HG02798 (cell line): ENCODE measurements around the gene TSACC.
"Not testable (repeated sequence)": the region's sequence is repeated elsewhere in the genome, so short reads cannot be mapped to it uniquely, and the experiment has no call there.

Experiments
- ATAC-seq: cut with Tn5 transposase; IDR thresholded peaks from one replicate; pipeline ENCODE4 v1.9.1; 2021; ENCODE audit warnings: mild to moderate bottlenecking; ENCODE audit not compliant: unreplicated experiment, poor library complexity

TSACC gene

DNA sequence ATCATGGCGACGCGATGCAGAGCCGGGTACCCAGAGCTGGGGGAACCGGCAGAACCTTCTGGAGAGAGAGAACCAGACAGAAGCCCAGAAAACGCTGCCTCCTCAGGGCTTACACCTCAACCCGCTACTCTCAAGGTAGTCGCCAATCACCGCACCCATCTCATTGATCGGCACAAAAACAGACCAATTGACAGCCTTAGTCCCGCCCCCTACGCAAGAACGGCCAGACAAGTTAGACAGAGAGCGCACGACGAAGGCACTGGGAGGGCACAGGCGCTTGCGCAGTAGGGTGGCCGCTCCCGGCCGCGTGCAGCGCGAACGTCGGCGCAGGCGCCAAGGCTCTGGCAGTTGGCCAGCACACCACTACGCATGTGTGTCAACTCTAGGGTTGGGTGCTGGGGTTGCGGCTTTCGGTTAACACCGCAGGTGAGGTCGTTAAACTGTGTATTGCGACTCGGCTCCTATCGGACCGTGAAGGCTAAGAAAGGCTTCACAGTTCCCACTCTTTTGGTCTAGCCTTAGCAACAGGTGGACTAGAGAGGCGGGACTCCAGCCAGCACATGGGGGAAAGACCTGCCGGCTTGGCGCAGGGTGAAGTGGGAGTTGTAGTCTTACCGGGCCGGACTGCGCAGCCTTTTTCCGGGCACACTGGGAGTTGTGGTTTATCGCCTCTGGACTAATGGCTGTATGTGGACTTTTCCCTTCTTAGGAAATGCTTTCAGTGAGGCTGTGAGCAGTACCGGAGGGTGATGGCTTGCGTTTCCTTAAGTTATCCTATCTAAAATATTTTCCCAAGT, at the start of gene TSACC, which contains the start of gene CCT3:
TSS of gene TSACC (plus strand) at position 347 of the 797 bp plus-strand sequence. CDS start 1,232 bp downstream, outside the sequence.
TSS of gene CCT3 (minus strand) at position 113 of the 797 bp plus-strand sequence. CDS start at position 5, 108 bp downstream.
- peak; percentile 94 for ATAC-seq

DNA sequence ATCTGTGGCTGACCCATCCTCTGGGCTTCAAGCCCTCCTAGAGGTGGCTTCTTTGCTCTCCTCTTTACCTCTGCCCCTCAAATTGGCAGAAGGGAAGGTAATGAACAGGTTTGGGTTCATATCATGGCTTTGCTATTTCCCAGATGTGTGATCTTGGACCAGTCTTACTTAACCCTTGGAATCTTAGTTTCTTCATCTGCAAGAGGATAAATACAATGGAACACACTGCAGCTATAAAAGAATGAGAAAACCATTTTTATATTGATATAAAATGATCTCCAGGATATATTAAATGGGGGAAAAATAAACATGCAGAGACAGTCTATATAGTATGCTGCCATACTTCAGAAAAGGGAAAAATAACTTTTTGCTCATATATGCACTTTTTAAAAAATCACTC, 48.5 kb upstream of the TSACC start:
- no peak for ATAC-seq

DNA sequence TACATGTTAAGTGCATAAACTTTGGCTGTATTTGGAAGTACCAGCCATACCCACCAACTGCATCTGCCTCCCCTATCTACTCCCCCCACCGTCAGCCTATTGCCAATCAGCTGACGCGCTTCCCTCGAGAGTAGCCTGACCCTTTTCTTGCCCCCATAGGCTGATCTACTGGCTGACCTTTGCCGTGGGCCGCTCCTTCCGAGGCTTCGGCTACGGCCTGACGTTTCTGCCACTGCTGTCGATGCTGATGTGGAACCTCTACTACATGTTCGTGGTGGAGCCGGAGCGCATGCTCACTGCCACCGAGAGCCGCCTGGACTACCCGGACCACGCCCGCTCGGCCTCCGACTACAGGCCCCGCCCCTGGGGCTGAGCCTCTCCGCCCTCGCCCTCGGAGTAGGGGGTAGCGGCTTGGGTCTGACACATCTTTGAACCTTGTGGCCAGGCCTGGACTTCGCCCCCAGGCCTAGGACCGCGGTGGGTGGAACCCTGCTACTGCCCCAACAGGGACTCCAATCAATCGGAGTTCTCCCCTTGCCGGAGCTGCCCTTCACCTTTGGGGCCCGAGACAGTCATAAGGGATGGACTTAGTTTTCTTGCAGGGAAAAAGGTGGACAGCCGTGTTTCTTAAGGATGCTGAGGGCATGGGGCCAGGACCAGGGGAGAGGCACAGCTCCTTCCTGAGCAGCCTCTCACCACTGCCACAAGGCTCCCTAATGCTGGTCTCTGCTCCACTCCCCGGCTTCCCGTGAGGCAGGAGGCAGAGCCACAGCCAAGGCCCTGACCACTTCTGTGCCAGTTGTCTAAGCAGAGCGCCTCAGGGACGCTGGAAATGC, 46.9 kb upstream of the TSACC start:
- peak; percentile 74 for ATAC-seq

DNA sequence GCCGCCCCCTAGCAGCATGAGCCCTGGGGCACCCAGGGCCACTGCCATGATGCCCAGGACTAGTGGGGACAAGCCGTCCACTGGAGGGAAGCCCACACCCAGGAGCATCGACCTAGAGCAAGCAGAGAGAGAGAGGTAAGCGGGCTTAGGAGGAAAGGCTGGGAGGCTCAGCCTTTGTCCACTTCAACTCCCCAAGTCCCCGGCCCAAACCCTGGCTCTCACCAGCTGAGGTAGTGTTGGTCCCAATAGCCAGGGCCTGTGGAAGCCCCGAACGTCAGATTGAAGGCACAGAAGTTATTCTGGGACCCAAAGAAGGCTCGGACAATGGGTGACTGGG, 45.3 kb upstream of the TSACC start:
- no peak for ATAC-seq

DNA sequence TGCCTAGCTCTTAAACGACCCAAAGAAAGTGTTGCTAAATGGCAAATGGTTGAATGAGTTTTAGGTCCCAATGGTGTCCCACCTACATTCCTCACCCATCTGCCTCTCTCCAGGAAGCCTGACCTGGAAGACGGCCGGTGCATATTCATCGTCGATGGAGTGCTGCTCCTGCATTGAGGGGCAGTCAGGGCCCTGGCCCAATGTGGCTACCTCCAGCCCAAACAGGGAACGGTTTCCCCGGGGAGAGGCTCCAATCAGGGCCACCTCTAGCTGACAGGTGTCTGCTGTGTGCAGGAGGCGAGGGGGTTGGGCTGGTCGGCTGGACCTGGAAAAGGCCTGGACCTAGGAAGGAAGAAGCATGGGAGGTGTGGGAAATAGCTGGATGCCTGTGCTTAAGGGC, 44.4 kb upstream of the TSACC start:
- ATAC-seq = no peak

DNA sequence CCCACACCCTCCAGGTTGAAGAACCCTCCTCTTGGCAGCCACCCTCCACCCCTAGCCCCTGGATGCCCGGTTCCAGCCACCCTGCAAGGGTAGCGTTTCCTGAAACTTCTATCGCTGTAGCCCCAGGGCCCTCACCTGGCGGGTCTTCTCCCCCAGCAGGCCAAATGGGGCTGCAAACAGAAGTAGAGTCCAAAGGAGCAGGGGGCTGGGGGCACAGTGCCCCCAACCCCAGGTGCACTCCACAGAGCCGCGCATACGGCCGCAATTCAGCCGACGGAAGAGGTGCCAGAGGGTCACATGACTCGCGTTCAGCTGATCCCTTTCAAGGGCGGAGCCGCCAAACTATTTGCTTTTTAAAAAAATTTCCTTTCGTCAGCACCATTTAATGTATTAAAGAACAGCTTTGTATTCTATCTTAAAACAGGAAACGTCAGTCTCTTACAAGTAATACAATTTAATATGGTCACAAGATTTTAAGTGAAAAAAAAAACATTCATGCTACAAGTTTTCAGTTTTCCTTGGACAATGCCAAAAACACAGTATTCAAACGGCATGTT, 42.9 kb upstream of the TSACC start, which contains the start of gene GLMP:
TSS of gene GLMP (minus strand) at position 289 of the 557 bp plus-strand sequence. CDS start at position 255, 34 bp downstream.
- ATAC-seq = peak; percentile 55

DNA sequence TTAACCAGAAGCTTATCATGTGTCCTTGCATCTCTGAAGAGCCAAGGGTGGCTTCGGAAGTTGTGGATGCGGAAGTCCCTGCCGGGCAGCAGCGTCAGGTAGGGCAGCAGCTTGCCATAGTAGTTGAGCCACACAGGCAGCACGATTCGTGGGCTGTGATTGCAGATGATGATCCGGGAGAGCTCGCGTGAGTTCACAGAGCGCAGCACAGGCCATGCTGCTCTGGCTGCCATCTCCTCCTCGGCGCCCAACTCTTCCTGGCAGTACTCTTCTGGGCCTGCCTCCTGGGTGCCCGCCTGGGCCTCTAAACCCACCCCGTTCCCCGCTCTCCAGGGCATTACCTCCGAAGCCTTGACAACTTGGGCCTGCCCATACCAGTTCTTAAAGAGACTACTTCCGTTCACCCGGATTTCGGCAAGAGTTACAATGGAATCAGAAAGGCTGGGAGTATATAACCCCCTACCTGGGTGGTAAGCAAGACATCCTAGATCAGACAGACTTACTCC, 39.4 kb upstream of the TSACC start, which contains the start of gene VHLL:
TSS of gene VHLL (minus strand) at position 456 of the 506 bp plus-strand sequence. CDS start at position 338, 118 bp downstream.
- no peak for ATAC-seq

DNA sequence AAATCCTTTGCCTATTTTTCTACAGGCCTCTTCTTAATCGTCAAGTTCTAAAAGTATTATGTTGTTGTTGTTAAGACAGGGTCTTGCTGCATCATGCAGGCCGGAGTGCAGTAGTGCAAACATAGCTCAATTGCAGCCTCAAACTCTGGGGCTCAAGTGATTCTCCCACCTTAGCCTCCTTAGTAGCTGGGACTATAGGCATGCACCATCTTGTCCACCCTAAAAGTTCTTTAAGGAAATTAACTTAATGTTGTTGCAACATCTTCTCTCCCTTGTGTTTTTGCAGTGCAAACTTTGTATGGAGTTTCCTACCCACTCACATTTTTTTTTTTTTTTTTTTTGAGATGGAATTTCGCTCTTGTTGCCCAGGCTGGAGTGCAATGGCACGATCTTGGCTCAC, 35.1 kb upstream of the TSACC start:
- ATAC-seq = no peak

DNA sequence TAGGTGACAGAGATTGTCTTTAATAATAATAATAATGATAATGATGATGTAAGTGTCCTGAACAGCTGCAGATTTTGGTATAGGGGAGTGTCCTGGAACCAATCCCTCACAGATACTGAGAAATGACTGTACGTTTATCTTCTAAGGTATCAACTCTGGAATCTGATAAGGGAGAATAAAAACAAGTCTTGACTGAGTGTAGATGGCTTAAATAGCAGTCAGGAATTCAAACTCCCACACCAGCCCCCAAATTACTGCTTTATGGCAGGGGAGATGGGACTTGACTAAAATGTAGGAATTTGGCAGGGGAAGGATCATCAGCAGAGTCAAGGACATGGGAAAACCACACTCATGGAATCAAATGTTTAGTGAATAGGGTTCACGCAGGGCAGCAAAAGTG, 33.1 kb upstream of the TSACC start:
- ATAC-seq = no peak

DNA sequence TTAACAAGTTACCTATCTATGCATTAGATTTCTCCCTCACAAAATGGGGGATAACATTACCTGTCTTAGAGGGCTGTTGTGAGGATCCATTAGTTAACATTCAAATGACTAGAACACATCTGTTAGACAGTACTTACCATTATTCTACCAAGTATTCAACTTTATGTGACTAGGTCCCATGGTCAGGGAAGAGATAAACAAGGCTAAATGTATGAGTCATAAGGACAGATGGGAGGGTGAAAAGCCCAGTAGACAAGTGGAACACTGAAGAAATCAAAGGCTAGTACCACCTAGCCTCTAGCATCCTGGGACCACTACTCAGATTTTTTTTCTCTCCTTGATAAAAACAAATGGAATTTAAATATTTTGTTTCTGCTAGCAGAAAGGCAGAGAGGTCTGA, 30.2 kb upstream of the TSACC start:
- no peak for ATAC-seq

DNA sequence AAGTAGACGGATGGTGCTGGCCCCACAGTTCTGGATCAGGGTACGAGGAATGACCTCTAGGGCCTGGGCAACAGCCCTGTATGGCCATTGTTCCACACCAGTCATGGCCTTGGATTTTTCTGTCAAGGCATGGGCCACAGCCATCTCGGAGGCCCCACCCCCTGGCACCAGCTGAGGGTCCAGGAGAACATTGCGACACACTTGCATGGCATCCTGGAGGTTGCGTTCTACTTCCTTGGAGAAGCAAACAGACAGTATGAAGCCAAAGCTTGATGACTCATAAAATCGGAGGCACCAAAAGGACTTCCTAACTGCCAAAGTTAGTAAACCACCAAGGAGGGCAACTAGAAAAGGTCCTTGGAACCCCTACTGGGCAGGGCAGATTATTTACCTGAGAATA, 27.4 kb upstream of the TSACC start:
- ATAC-seq = no peak

DNA sequence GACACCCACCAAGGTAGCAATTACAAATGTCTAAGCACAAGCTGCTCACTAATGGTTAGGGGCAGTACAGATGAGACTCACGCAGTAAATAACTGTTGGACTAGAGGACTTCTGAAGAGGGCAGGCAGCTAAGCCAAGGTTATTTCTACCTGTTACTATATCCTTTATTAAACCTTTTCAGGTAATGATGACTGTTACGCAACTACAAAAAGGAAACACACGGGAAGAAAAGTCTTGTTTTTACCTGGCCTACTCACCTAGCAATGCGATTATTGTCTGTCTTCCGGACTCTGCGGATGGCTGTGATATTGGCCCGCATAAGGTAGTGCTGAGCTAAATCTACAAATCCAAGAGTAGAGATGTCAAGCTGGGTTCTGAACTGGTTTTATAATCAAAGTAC, 21.4 kb upstream of the TSACC start:
- ATAC-seq = no peak

DNA sequence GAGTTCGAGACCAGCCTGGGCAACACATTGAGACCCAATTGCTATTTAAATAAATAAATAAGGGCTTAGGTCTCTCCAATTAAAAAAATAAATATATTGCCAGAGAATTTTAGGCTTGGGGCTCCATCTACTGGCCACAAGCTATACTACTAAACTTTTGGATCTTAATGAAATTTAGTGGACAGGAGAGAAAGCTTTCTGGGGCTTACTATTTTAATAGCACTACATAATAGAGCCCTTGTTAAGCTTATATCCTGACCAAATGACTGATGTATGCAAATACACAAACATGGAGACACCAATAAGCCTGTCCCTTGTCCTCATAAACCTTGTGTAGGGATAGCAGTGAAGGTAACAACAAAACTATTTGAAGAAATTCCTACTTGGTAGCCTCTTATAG, 18.7 kb upstream of the TSACC start:
- ATAC-seq = no peak

DNA sequence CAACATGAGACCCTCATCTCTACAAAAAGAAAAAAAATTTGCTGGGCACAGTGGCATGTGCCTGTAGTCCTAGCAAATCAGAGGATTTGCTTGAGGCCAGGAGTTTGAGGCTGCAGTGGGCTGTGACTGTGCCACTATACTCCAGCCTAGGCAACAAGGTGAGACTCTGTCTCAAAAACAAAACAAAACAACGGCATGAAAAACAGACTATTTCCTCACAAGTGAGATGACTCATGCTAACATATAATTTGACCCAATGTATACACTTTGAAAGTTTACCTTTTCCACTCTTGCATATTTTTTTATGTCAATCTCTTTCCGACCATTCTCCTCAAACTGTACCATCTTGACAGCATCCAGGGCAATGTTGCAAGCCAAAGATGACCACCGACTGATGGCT, 17.8 kb upstream of the TSACC start:
- ATAC-seq = no peak

DNA sequence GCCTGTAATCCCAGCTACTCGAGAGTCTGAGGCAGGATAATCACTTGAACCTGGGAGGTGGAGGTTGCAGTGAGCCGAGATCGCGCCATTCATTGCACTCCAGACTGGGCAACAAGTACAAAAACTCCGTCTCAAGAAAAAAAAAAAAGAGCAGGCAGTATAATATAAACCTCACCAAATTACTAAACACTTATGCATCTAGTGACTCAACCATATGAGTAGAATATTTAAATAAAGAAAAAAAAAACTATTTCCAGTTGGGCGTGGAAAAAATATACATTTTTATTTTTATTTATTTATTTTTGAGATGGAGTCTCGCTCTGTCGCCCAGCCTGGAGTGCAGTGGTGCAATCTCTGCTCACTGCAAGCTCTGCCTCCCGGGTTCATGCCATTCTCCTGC, 15.1 kb upstream of the TSACC start:
- not testable (repeated sequence) for ATAC-seq

DNA sequence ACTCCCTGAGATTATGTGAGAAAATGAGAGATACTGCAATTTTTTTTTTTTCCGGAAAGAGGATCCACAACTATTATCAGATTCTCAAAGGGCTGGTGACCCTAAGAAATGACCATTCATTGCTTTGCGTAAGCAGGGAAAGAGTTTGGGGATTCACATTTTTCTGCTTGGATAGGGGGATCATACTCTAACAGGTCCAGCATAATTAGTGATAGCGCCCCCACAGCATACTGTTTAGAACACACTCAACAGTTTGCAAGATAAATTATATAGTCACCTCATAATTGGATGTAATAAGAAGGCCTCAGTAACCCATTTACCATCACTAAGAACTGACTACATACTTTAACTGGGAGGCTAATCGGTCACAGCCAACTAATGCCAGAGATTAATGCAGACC, 2.1 kb upstream of the TSACC start:
- ATAC-seq = no peak

DNA sequence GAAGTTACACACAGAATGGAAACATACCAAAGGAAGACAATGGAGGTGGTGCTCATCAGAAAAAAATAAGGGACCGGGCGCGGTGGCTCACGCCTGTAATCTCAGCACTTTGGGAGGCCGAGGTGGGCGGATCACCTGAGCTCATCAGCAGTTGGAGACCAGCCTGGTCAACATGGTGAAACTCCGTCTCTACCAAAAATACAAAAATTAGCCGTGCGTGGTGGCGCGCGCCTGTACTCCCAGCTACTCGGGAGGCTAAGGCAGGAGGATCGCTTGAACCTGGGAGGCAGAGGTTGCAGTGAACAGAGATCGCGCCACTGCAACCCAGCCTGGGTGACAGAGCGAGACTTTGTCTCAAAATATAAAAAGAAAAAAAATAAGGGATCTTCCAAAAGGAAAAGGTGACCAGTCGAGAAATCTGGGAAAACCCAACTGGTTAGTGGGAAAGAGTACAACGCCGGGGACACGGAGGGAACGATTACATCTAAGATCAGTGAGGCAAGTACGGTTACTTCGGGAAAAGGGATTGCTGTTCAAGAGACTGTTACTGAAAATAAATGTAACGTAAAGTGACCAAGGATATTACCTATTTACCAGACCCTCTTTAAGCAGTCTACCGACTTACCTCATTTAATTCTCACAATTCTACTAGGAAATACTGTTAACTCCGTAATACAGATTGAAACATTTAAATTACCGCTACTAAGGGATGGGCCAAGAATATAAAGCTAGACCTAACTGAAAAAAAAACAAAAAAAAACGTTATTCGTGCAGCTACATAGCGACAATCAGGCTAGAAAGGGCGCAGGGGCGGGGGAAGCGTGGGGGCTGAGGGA, 1.1 kb upstream of the TSACC start:
- ATAC-seq = no peak

DNA sequence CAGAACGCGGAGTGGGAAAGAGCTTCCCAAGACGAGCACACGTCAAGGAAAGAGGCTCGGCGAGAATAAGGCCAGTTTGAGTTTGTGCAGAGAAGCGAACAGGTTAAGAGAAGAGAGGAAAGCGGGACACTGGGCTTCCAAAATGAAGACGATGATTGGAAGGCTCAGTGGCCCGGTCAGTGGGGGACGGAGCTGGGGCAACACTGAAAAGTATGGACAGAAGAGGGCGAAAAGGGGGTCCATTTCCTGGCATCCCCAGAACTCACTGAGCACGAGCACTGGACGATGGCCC, 492 bp upstream of the TSACC start:
- no peak for ATAC-seq

DNA sequence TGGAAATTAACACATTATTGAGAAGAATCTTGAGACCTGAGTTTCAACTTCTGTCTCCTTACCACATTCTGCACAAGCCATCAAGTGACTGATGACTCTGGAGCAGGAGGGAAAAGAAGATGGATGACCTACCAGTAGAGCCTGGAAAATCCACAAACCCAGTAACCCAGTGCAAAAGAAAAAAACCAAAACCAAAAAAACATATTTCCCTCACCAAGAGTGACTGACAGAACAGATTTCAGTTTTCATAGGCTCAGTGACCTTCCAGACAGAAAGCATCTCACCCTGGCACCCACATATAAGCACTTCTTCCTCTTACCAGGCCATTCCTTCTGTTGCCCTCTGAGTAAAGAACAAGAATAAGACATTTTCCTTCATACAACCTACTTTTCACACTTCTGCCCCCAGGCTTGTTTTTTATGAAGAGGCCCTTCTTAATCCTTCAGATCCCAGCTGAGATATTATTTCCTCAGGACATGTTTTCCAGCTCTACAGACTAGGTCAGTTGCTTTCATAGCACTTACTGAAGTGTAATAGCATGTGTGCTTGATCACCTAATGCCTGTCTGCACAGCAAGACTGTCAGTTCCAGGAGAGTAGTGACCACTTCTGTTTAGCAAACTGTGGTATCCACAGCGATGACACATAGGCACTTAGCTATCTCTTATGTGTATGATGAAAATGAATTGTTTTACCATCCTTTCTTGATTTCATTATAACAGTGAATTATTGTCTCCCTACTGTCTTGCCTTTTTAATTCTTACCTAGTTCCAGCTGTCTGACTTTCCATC, 4.0 kb downstream of the TSACC start:
- no peak for ATAC-seq
